GM12878 (cell line): ENCODE data around the gene CACNA2D3. TPM values are rescaled to one million over a fixed set of nuclear protein-coding genes. Genes with fewer than 3 reads are reported as not detected.

Experiments used
- ATAC-seq: fragments of 200-7000 bp; cut with Tn5 transposase; 3 replicates; pipeline ENCODE4 v1.9.1; 2020; ENCODE audit warnings: mild to moderate bottlenecking, moderate library complexity
- BruUV-seq: library from RNA; stranded (reverse); fragments of 400-500 nt; replicated peaks from 2 replicates; lab custom pipeline; 2021; lab: Mats Ljungman, UMichigan
- CTCF ChIA-PET: fragments of 300-600 bp; sonication (Branson Sonifier 250); formaldehyde crosslinking; extraction: SDS; loops from one replicate; lab custom pipeline; 2021; ENCODE audit warnings: inconsistent platforms; lab: Yijun Ruan, JAX
- POLR2A ChIA-PET: fragments of 350-600 bp; formaldehyde crosslinking; extraction: SDS; loops from one replicate; lab custom pipeline; 2021; ENCODE audit warnings: inconsistent platforms; lab: Charles Lee
- RAD21 ChIA-PET: fragments of 300-600 bp; sonication (Branson Sonifier 250); formaldehyde crosslinking; loops from one replicate; lab custom pipeline; 2023; ENCODE audit warnings: antibody characterized with exemption; ENCODE audit not compliant: unreplicated experiment; lab: Charles Lee
- SMC1A ChIA-PET: fragments of 300-600 bp; sonication (Branson Sonifier 250); formaldehyde crosslinking; loops from one replicate; lab custom pipeline; 2023; ENCODE audit not compliant: unreplicated experiment, uncharacterized antibody; lab: Charles Lee
- DNase-seq: peaks from one replicate; pipeline ENCODE4 v3.0.0-alpha.2; 2011; ENCODE audit warnings: low read depth, low spot score
- FAIRE-seq: peaks from 3 replicates; lab custom pipeline; 2011; peaks lifted over from hg19 to GRCh38; lab: Jason Lieb, UNC
- H2AFZ ChIP-seq: 2 replicates; pipeline ENCODE4 v1.6.0; 2011; ENCODE audit warnings: low read depth, low read length, control low read depth; ENCODE audit not compliant: control insufficient read depth
- H3K27ac ChIP-seq: 2 replicates; pipeline ENCODE4 v1.5.1; 2011; ENCODE audit warnings: control low read depth; ENCODE audit not compliant: control insufficient read depth, insufficient read depth
- H3K27me3 ChIP-seq, 2 experiments: replicated peaks in 1 of 2; 2 replicates each; pipeline versions ENCODE4 v1.6.0 to v1.6.1; 2011; ENCODE audit warnings: low read length in 1 of 2; ENCODE audit not compliant: control insufficient read depth in 2 of 2, insufficient read depth in 2 of 2
- H3K36me3 ChIP-seq, 2 experiments: 2 replicates each; pipeline ENCODE4 v1.5.1; 2011; ENCODE audit warnings: low read length in 1 of 2; ENCODE audit not compliant: control insufficient read depth in 2 of 2, insufficient read depth in 2 of 2
- H3K4me1 ChIP-seq: 2 replicates; pipeline ENCODE4 v1.6.1; 2011; ENCODE audit warnings: mild to moderate bottlenecking, low read length, moderate library complexity, mixed read lengths; ENCODE audit not compliant: control insufficient read depth, insufficient read depth
- H3K4me2 ChIP-seq: 2 replicates; pipeline ENCODE4 v1.6.0; 2011; ENCODE audit warnings: control low read depth; ENCODE audit not compliant: control insufficient read depth, insufficient read depth
- H3K4me3 ChIP-seq: fragments of 200-600 bp; sonication (generic); 2 replicates; pipeline ENCODE4 v1.5.1; 2016
- H3K79me2 ChIP-seq: 2 replicates; pipeline ENCODE4 v1.6.0; 2011; ENCODE audit warnings: low read length; ENCODE audit not compliant: control insufficient read depth, insufficient read depth
- H3K9ac ChIP-seq: 2 replicates; pipeline ENCODE4 v1.8.0; 2011; ENCODE audit warnings: low read length, control low read depth, mixed read lengths; ENCODE audit not compliant: control insufficient read depth, insufficient read depth
- H3K9me3 ChIP-seq: replicated peaks from 3 replicates; pipeline ENCODE4 v1.5.1; 2011; ENCODE audit warnings: mild to moderate bottlenecking, low read length; ENCODE audit not compliant: control insufficient read depth, insufficient read depth
- H4K20me1 ChIP-seq: 2 replicates; pipeline ENCODE4 v1.6.0; 2011; ENCODE audit not compliant: control insufficient read depth, insufficient read depth
- BCL11A ChIP-seq: IDR thresholded peaks from 2 replicates; pipeline ENCODE4 v1.6.1; 2011; ENCODE audit warnings: low read depth, low read length
- CHD4 ChIP-seq: fragments of 200-600 bp; sonication (generic); IDR thresholded peaks from 2 replicates; pipeline ENCODE4 v1.6.1; 2016; ENCODE audit warnings: mild to moderate bottlenecking
- EED ChIP-seq: sonication (generic); IDR thresholded peaks from 2 replicates; pipeline ENCODE4 v1.6.1; 2016; ENCODE audit warnings: antibody characterized with exemption, low read depth
- EZH2 ChIP-seq: IDR thresholded peaks from 2 replicates; pipeline ENCODE4 v1.6.1; 2012; ENCODE audit warnings: low read depth, mild to moderate bottlenecking, control low read depth, inconsistent platforms, low read length, borderline replicate concordance; ENCODE audit not compliant: control insufficient read depth
- POLR2A ChIP-seq: IDR thresholded peaks from 2 replicates; pipeline ENCODE4 v1.6.1; 2011; ENCODE audit warnings: low read depth, mild to moderate bottlenecking, low read length
- RBBP5 ChIP-seq: fragments of 200-600 bp; sonication (generic); conservative IDR thresholded peaks from 2 replicates; pipeline ENCODE4 v1.6.1; 2016
- RFX5 ChIP-seq: IDR thresholded peaks from 2 replicates; pipeline ENCODE4 v1.6.1; 2011; ENCODE audit warnings: low read depth, low read length, improper control_type of control experiment
- TAF1 ChIP-seq: IDR thresholded peaks from 2 replicates; pipeline ENCODE4 v1.6.1; 2011; ENCODE audit warnings: mild to moderate bottlenecking, low read depth, low read length, borderline replicate concordance
- ZNF24 ChIP-seq: fragments of 450-650 bp; IDR thresholded peaks from 2 replicates; pipeline ENCODE4 v1.6.1; 2017; ENCODE audit warnings: antibody characterized with exemption, mild to moderate bottlenecking
- WGBS: methylation state at CpG from one replicate; pipeline ENCODE4 v1.1.6; 2016; ENCODE audit warnings: low lambda C conversion rate; ENCODE audit not compliant: insufficient replicate concordance, insufficient coverage; ENCODE audit errors: missing lambda C conversion rate; 5-methylcytosine and 5-hydroxymethylcytosine counted together
- in situ Hi-C: fragments of 300-500 bp; cut with MboI; formaldehyde crosslinking; loops from 9 replicates; pipeline ENCODE4 v1.14.3; 2018; ENCODE audit warnings: mixed read lengths
- intact Hi-C: fragments of 100-400 bp; cut with micrococcal nuclease; formaldehyde crosslinking; loops from one replicate; pipeline ENCODE4 v1.14.2; 2022; ENCODE audit not compliant: unreplicated experiment
- polyA plus RNA-seq, 11 experiments: library from polyadenylated mRNA; depleted of rRNA in 4 of 11; unstranded in 6 of 11; stranded (reverse) in 5 of 11; fragments of >200 nt; fragmentation: Nextera tagmentation in 4 of 11; fragmentation: Illumina TruSeq in 1 of 11; extraction: Ambion mirVana in 4 of 11; extraction: Trizol in 1 of 11; gene quantifications; 1 replicate in 1 of 11; 2 replicates in 10 of 11; pipeline versions ENCODE4 v1.2.1 to v1.2.3, GENCODE V29; 2011 to 2016; ENCODE audit warnings: inconsistent platforms in 2 of 11, missing spikeins in 2 of 11, low read depth in 1 of 11
- total RNA-seq, 4 experiments: library from RNA; depleted of rRNA in 3 of 4; stranded (reverse); fragments of >200 nt in 3 of 4; fragmentation: Illumina TruSeq in 1 of 4; extraction: Trizol in 1 of 4; gene quantifications; 2 replicates each; pipeline versions ENCODE4 v1.2.1 to v1.2.3, GENCODE V29; 2013 to 2021
- TF ChIP-seq, protein P1 (sequence below): fragments of 450-650 bp; IDR thresholded peaks from 2 replicates; pipeline ENCODE4 v1.6.1; 2018; ENCODE audit warnings: mild to moderate bottlenecking, low read depth, moderate library complexity; ENCODE audit not compliant: partially characterized antibody
- TF ChIP-seq, protein P2 (sequence below): fragments of 150-350 bp; IDR thresholded peaks from 2 replicates; pipeline ENCODE4 v1.6.1; 2016; ENCODE audit warnings: low read depth, low read length
- TF ChIP-seq, protein P3 (sequence below): IDR thresholded peaks from 2 replicates; pipeline ENCODE4 v1.6.1; 2012; ENCODE audit warnings: improper control_type of control experiment, low read depth, low read length; ENCODE audit not compliant: insufficient replicate concordance
- TF ChIP-seq, protein P4 (sequence below): IDR thresholded peaks from 2 replicates; pipeline ENCODE4 v1.6.1; 2011; ENCODE audit warnings: mild to moderate bottlenecking, low read depth, low read length, moderate library complexity; ENCODE audit not compliant: insufficient replicate concordance

CACNA2D3 gene
- total and polyA plus RNA-seq, 10 of the 15 experiments (the other 5 are each of a cell fraction or from before 2014, with no cell fraction given): not detected

DNA sequence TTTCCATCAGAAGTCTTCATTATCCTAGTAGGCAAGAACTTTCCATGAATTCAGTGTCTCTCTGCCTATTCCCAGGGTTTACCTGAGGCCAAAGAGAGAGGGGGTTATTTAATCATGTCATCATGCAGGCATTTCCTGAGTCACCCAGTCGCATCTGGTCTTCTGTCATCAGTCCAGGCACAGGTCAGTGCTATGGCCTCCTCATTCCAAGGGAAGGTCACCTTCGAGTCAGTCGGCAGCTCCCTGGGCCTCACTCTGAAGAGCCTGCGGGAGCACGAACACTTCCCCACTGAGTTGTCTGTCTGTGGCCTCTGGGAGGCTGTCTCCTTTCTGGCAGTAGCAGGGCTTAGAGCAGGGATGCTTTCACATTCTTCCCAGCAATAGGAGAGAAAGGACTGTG is 831.7 kb downstream of the CACNA2D3 start:
- Histone ChIP-seq H3K4me3 (no peak overlapping the region), H4K20me1 (no peaks in the 10 kb centered on the region), H3K9ac (no peak overlapping the region), H3K27ac (no peak overlapping the region), H3K9me3 (no peaks in the 10 kb centered on the region), H3K36me3 (no peaks in the 10 kb centered on the region), H3K4me2 (no peak overlapping the region), H3K27me3 (no peaks in the 10 kb centered on the region; a peak in 1 of 4 replicates), H3K4me1 (no peaks in the 10 kb centered on the region), H2AFZ (no peak overlapping the region), H3K79me2 (no peaks in the 10 kb centered on the region)
- ChIA-PET POLR2A (no interaction called here), CTCF (no interaction called here), RAD21 (no interaction called here), SMC1A (no interaction called here)
- in situ Hi-C loops (no loop called here), intact Hi-C loops (no loop called here)
- FAIRE-seq (no peak), DNase-seq (no peak), ATAC-seq (no peak)
- BruUV-seq: no TSS peak
- 51% methylated on average over 5 of the region's 5 CpGs for WGBS
- TF ChIP-seq EZH2: no peak
- no peak for TF ChIP-seq RBBP5
- no peak for TF ChIP-seq BCL11A
- no peak for TF ChIP-seq RFX5
- no peak for TF ChIP-seq POLR2A
- no peak for TF ChIP-seq CHD4
- no peak for TF ChIP-seq EED
- TF ChIP-seq, protein P1, sequence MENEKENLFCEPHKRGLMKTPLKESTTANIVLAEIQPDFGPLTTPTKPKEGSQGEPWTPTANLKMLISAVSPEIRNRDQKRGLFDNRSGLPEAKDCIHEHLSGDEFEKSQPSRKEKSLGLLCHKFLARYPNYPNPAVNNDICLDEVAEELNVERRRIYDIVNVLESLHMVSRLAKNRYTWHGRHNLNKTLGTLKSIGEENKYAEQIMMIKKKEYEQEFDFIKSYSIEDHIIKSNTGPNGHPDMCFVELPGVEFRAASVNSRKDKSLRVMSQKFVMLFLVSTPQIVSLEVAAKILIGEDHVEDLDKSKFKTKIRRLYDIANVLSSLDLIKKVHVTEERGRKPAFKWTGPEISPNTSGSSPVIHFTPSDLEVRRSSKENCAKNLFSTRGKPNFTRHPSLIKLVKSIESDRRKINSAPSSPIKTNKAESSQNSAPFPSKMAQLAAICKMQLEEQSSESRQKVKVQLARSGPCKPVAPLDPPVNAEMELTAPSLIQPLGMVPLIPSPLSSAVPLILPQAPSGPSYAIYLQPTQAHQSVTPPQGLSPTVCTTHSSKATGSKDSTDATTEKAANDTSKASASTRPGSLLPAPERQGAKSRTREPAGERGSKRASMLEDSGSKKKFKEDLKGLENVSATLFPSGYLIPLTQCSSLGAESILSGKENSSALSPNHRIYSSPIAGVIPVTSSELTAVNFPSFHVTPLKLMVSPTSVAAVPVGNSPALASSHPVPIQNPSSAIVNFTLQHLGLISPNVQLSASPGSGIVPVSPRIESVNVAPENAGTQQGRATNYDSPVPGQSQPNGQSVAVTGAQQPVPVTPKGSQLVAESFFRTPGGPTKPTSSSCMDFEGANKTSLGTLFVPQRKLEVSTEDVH: no peak
- TF ChIP-seq, protein P2, sequence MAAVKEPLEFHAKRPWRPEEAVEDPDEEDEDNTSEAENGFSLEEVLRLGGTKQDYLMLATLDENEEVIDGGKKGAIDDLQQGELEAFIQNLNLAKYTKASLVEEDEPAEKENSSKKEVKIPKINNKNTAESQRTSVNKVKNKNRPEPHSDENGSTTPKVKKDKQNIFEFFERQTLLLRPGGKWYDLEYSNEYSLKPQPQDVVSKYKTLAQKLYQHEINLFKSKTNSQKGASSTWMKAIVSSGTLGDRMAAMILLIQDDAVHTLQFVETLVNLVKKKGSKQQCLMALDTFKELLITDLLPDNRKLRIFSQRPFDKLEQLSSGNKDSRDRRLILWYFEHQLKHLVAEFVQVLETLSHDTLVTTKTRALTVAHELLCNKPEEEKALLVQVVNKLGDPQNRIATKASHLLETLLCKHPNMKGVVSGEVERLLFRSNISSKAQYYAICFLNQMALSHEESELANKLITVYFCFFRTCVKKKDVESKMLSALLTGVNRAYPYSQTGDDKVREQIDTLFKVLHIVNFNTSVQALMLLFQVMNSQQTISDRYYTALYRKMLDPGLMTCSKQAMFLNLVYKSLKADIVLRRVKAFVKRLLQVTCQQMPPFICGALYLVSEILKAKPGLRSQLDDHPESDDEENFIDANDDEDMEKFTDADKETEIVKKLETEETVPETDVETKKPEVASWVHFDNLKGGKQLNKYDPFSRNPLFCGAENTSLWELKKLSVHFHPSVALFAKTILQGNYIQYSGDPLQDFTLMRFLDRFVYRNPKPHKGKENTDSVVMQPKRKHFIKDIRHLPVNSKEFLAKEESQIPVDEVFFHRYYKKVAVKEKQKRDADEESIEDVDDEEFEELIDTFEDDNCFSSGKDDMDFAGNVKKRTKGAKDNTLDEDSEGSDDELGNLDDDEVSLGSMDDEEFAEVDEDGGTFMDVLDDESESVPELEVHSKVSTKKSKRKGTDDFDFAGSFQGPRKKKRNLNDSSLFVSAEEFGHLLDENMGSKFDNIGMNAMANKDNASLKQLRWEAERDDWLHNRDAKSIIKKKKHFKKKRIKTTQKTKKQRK: no peak
- no peak for TF ChIP-seq TAF1
- TF ChIP-seq, protein P3, sequence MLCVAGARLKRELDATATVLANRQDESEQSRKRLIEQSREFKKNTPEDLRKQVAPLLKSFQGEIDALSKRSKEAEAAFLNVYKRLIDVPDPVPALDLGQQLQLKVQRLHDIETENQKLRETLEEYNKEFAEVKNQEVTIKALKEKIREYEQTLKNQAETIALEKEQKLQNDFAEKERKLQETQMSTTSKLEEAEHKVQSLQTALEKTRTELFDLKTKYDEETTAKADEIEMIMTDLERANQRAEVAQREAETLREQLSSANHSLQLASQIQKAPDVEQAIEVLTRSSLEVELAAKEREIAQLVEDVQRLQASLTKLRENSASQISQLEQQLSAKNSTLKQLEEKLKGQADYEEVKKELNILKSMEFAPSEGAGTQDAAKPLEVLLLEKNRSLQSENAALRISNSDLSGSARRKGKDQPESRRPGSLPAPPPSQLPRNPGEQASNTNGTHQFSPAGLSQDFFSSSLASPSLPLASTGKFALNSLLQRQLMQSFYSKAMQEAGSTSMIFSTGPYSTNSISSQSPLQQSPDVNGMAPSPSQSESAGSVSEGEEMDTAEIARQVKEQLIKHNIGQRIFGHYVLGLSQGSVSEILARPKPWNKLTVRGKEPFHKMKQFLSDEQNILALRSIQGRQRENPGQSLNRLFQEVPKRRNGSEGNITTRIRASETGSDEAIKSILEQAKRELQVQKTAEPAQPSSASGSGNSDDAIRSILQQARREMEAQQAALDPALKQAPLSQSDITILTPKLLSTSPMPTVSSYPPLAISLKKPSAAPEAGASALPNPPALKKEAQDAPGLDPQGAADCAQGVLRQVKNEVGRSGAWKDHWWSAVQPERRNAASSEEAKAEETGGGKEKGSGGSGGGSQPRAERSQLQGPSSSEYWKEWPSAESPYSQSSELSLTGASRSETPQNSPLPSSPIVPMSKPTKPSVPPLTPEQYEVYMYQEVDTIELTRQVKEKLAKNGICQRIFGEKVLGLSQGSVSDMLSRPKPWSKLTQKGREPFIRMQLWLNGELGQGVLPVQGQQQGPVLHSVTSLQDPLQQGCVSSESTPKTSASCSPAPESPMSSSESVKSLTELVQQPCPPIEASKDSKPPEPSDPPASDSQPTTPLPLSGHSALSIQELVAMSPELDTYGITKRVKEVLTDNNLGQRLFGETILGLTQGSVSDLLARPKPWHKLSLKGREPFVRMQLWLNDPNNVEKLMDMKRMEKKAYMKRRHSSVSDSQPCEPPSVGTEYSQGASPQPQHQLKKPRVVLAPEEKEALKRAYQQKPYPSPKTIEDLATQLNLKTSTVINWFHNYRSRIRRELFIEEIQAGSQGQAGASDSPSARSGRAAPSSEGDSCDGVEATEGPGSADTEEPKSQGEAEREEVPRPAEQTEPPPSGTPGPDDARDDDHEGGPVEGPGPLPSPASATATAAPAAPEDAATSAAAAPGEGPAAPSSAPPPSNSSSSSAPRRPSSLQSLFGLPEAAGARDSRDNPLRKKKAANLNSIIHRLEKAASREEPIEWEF: no peak
- no peak for TF ChIP-seq ZNF24
- TF ChIP-seq, protein P4, sequence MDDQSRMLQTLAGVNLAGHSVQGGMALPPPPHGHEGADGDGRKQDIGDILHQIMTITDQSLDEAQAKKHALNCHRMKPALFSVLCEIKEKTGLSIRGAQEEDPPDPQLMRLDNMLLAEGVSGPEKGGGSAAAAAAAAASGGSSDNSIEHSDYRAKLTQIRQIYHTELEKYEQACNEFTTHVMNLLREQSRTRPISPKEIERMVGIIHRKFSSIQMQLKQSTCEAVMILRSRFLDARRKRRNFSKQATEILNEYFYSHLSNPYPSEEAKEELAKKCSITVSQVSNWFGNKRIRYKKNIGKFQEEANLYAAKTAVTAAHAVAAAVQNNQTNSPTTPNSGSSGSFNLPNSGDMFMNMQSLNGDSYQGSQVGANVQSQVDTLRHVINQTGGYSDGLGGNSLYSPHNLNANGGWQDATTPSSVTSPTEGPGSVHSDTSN: no peak
